Skin of body (tissue), 3 donors: Measurements from ENCODE around the gene CSF2. TPM values are rescaled to one million over a fixed set of nuclear protein-coding genes. Genes with fewer than 3 reads are reported as not detected.
"Not testable (repeated sequence)": the region's sequence is repeated elsewhere in the genome, so short reads cannot be mapped to it uniquely, and the experiment has no call there.

Experiments used
- DNase-seq: peaks from one replicate; lab custom pipeline; 2025; lab: John Stamatoyannopoulos, UW
- small RNA-seq: library from RNA; depleted of rRNA; stranded (forward); fragments of <200 nt; gene quantifications from one replicate; pipeline ENCODE3, GENCODE V24; 2014; ENCODE audit warnings: low replicate concordance
- total RNA-seq: library from RNA; depleted of rRNA; stranded (reverse); fragments of >200 nt; gene quantifications from one replicate; pipeline ENCODE4 v1.2.3, GENCODE V29; 2014

CSF2 gene
- total RNA-seq, 1 donor from 2014 or later, result not detected

DNA sequence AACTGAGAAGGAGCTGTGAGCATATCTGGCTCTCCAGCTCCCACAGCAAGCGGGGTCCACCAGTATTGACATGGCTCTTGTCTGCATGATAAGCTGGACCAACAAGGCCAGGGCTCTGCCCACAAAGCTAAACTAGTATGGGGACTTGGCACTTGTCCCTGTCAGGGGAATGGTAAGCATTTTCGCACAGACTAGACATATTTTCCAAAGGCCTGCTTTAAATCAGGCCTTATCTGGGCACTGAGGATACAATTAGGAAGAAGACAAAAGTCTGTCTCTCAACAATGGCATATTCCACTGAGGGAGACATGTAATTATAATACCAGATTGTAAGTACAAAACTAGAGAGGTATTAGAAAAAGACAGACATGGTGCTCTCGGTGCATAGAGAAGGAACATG lies 32.1 kb downstream of the CSF2 start:
- no peak for DNase-seq

DNA sequence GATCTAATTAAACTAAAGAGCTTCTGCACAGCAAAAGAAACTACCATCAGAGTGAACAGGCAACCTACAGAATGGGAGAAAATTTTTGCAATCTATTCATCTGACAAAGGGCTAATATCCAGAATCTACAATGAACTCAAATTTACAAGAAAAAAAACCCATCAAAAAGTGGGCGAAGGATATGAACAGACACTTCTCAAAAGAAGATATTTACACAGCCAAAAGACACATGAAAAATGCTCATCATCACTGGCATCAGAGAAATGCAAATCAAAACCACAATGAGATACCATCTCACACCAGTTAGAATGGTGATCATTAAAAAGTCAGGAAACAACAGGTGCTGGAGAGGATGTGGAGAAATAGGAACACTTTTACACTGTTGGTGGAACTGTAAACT lies 34.9 kb downstream of the CSF2 start:
- not testable (repeated sequence) for DNase-seq

DNA sequence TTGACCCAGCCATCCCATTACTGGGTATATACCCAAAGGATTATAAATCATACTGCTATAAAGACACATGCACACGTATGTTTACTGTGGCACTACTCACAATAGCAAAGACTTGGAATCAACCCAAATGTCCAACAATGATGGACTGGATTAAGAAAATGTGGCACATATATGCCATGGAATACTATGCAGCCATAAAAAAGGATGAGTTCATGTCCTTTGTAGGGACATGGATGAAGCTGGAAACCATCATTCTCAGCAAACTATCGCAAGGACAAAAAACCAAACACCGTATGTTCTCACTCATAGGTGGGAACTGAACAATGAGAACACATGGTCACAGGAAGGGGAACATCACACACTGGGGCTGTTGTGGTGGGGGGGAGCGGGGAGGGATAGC lies 35.4 kb downstream of the CSF2 start:
- DNase-seq, result not testable (repeated sequence)

DNA sequence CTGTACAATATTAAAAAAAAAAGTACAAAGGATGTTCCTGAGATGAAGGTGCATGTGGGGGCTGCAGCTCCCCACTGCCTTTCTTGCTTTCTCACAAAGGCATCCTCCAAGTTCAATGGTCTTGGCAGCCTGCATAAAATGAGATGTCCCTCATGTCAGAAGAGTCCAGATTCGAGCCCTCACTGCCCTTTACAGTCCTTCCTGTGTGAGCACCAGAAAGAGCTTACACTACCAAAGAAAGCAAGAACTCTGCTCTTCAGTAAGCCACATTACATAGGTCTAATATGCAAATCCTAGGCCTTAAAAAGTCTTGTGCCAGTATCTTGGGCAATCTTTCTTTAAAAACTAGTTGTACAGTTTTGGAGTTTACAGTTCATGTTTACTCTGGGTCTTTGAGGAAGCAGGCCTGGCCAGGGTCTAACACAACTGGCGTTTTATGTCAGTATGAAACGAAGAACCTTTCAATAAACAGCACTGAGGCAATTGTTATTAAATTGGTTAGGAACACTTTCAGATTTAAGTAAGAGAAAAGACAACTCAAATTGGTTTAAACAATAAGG lies 36.0 kb downstream of the CSF2 start:
- no peak for DNase-seq

DNA sequence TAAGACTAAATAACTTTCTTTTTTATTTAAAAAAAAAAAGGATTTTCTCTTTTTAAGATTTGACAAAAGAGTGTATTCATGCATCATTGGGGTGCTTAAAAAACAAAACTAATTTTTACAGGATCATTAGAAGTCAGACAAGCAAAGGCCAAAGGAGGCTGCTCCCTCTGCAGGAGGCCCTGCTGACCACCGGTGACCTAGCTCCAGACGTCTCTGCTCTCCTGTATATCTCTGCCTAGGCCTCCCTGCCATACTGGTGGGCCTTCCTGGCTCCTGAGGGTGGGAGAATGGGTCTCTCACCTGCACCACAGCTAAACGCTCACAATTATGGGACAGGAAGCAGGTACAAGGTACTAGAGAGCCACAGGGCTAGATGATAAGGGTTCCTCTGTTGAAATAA lies 36.6 kb downstream of the CSF2 start:
- no peak for DNase-seq

DNA sequence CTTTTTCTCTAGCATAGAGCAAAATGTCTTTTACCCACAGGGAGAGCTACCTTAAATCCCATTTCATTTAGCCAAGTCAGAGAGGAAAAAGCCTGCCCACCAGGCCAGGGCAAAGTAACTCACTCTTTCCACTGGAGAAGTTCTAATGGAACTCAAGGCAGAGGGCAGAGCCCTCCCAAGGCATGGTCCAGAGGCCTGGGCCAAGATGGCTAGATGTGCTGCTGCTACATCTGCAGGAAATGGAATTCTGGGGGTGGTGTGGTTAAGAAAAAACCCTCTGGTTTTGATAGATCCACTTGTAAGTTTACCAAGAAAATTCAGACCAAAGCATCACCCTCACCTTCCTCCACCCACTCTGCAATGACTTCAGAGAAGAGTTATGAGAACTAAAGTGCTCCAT lies 37.3 kb downstream of the CSF2 start:
- DNase-seq, result no peak

DNA sequence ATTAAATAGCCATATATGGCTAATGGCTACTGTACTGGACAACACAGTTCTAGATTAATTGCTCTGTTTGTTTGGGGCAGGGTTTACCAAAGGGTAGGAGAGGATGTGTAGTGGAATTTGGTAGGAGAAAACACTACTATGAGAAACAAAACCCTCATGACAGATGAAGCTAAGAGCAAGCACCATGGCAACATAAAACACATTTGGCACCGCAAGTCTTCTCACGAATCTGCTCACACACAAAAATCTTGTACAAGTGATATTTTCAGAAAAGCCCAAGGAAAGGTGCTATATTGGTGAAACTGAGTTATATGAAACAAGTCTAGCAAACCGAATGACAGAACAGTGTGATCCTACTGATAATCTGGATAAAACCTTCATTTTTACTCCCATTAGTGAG lies 38.5 kb downstream of the CSF2 start:
- DNase-seq, result no peak

DNA sequence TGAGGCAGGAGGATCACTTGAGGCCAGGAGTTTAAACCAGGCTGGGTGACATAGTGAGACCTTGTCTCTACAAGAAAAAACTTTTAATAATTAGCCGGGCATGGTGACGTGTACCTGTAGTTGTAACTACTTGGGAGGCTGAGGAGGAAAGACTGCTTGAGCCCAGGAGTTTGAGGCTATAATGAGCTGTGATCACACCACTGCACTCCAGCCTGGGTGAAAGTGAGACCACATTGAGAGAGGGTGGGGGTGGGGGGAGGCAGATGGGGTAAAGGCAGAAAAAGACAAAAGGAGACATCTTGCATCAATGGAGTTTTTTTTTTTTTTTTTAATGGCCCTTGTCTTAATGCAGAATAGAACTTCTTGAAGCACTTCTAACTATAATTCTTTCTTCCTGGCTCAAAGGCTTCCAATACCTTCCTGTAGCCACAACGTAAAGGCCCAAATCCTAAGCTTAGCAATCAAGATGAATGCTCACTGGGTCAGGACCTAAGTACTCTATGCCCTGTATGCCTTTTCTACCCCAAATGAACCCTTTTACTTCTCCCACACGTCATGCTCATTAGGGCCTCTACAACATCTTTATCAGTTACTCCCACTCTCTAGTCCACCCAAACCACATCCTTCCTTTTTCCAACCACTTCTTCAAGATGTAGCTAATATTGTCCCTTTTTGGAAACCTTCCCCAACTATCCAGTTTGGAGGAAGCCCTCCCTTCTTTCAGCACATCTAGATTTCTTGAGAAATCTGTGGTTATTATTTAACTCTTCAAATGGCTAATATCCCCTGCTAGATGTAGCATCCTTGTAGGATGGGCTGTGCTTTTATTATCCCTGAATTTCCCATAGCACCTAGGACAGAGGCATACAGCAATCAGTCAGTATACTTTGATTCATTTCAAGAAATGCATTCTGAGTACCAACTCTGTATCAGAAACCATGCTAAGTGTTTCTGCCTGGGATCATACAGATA lies 40.8 kb downstream of the CSF2 start:
- no peak for DNase-seq

DNA sequence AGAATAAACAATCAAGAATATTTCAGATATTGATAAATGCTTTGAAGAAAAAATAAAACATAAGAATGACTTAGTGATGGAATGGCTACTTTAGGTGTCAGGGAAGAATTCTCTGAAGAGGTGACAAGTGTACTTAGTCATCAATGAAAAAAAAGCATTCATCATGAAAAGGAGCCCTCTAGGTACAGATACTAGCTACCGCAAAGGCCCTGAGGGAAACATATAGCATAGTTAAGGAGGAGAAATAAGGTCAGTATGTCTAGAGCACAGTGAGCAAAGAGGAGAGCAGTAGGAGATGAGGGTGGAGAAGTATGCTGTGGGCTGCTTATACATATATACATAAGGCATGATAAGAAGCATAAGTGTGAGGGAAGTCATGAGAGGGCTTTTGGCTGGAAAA lies 41.8 kb downstream of the CSF2 start:
- no peak for DNase-seq

DNA sequence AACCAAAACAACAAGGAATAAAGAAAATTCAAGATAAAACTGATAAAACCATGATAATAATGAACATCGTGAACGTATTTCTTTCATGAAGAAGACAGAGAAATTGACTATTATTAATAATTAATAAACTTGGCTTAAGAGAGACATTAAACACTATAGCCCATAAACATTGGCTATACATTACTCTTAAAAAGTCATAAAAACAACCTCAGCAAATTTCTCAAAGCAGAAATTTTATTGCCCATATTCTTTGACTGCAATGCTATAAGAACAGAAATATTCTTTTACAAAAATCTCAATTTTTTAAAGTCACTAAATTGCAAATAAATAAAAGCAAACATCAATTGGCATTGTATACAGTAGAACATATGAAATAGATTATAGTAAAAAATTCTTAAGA lies 42.5 kb downstream of the CSF2 start:
- DNase-seq, result no peak

DNA sequence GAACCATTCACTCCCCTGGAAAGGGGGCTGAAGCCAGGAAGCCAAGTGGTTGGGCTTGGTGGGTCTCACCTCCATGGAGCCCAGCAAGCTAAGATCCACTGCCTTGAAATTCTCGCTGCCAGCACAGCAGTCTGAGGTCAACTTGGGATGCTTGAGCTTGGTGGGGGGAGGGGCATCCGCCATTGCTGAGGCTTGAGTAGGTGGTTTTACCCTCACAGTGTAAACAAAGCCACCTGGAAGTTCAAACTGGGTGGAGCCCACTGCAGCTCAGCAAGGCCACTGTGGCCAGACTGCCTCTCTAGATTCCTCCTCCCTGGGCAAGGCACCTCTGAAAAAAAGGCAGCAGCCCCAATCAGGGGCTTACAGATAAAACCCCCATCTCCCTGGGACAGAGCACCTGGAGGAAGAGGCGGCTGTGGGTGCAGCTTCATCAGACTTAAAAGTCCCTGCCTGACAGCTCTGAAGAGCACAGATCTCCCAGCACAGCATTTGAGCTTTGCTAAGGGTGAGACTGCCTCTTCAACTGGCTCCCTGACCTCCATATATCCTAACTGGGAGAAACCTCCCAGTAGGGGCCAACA lies 43.4 kb downstream of the CSF2 start:
- not testable (repeated sequence) for DNase-seq

DNA sequence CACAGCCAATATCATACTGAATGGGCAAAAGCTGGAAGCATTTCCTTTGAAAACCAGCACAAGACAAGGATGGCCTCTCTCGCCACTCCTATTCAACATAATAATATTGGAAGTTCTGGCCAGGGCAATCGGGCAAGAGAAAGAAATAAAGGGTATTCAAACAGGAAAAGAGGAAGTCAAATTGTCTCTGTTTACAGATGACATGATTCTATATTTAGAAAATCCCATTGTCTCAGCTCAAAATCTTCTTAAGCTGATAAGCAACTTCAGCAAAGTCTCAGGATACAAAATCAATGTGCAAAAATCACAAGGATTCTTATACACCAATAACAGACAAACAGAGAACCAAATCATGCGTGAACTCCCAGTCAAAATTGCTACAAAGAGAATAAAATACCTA lies 47.1 kb downstream of the CSF2 start:
- not testable (repeated sequence) for DNase-seq

DNA sequence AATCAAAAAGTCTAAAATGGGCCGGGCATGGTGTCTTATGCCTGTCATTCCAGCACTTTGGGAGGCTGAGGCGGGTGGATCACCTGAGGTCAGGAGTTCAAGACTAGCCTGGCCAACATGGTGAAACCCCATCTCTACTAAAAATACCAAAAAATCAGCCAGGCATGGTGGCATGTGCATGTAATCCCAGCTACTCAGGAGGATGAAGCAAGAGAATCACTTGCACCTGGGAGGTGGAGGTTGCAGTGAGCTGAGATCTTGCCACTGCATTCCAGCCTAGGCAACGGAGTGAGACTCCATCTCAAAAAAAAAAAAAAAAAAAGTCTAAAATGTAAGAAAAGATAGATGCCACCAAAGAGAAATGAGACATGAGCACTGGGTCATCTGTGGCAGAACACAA lies 49.4 kb downstream of the CSF2 start:
- DNase-seq, result not testable (repeated sequence)

DNA sequence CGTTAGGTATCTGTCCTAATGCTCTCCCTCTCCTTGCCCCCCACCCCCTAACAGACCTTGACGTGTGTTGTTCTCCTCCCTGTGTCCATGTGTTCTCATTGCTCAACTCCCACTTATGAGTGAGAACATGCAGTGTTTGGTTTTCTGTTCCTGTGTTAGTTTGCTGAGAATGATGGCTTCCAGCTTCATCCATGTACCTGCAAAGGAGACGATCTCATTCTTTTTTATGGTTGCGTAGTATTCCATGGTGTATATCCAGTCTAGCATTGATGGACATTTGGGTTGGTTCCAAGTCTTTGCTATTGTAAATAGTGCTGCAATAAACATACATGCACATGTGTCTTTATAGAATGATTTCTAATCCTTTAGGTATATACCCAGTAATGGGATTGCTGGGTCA lies 50.0 kb downstream of the CSF2 start:
- DNase-seq, result not testable (repeated sequence)

Small RNA genes lying within 50 kb of the gene (small RNA-seq; reads per million reads assigned to genes)
- not detected for gene RF00285

Other genes starting within 250 kb of the CSF2 start
- not detected for gene MEIKIN, start 128.1 kb upstream of the CSF2 start, total RNA-seq
- 3.7 TPM for gene ACSL6, start 62.1 kb upstream of the CSF2 start, total RNA-seq
- not detected for gene IL3, start 13.1 kb upstream of the CSF2 start, total RNA-seq
- 88.9 TPM for gene P4HA2, start 154.1 kb downstream of the CSF2 start, total RNA-seq
- 20.6 TPM for gene PDLIM4, start 183.9 kb downstream of the CSF2 start, total RNA-seq
- 2.6 TPM for gene SLC22A4, start 220.6 kb downstream of the CSF2 start, total RNA-seq